HG03060 (cell line): ENCODE results near the gene CLCF1.

Experiments
- ATAC-seq: cut with Tn5 transposase; IDR thresholded peaks from one replicate; pipeline ENCODE4 v1.9.1; 2021; ENCODE audit warnings: low read depth, moderate number of reproducible peaks; ENCODE audit not compliant: unreplicated experiment

The CLCF1 gene

DNA sequence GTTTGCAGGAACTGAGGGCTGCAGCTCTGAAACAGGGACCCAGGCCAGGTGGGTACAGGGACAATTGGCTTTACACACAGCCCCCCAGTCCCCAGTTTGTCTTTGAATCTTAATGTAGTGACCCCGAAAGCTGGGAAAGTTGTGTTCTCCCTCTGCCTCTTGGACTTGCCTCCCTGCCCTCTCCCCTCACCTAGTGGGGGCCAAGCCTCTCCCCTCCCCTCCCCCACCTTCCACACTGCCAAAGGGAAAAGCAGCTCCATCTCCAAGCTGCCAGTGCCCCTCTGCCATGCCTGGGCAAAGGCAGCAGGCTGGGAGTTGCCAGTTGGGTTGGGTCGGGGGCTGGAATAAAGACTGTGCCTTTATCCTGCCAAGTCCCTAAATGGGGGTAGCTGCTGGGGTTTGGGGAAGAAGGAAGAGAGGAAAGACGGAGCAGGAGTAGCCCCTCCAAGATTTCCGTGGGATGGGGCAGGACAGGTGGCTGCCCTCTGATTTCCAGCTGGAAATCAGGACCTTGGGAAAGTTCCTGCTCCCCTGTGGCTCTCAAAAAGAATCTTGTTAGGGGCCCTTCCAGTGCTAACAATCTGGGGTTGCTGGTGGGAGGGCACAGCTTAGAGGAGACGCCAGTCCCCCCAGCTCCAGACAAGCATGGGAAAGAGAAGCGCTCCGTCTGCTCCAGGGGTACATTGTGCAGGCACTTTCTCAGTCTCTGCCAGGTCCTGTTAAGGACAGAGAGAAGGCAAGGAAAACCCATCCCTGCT lies 2.8 kb upstream of the CLCF1 start:
- ATAC-seq: no peak

DNA sequence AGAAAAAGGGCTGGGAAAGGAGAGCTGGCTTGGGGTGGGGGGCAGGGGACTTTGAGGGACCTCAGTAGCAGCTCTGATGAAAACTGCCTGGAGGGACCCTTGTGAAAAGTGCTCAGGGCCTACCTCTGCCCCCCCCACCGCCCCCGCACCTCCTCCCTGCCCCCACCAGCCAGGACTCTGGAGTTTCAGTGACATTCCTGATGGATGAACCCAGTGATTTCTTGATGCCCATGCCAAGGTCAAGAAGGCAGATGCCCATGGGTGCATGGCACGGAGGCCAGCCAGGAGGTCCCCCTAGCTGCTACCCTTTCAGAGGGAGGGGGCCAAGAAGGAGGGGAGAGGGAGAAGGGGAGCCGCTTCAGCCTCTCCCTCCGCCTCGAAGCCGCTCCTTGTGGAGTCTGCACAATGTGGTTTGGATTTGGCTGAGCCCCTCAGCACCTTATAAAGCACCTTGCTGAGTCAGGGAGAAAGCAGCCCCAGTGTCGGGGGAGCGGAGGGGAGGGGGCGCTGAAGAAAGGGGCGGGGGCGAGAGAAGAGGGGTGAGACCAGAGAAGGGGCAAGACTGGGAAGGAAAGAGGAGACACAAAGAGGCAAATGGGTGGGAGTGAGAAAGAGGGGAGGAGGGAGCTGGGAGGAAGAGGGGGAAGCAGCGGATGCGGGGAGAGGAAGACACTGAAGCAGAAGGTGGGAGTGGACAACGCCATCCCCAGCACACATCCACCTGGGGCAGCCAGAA lies 2.1 kb upstream of the CLCF1 start:
- no peak for ATAC-seq

DNA sequence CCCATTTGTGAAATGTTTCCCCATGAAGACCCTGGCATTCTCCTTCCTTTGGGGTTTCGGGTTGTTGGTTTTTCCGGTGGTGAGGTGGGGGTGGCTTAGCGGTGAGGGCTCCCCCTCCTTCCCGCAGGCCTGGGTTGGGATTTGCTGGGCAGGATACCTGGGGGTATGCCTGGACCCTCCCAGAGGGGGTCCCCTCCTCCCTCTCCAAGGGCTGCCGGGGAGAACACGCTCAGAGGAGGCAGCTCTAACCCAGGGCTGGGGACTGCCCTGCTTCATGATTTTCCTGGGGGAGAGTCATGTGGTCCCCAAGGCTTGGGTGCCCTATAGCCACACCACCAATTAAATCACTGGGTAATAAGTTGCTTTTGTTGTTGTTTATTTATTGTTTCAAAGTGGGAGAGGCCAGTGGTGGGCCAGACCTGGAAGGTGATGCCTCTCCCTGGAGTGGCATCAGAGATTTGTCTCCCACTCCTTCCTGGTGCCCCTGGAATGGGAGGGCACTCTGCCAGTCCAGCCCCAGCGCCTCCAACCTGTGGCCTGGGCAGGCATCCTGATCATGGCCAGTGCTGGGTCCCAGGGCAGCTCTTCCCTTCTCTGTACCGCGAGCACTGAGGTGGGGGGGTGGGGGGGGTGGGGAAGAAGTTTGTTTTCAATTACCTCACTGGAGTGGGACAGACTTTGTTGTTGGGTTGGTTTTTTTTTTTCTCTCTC lies 1.3 kb upstream of the CLCF1 start:
- no peak for ATAC-seq

DNA sequence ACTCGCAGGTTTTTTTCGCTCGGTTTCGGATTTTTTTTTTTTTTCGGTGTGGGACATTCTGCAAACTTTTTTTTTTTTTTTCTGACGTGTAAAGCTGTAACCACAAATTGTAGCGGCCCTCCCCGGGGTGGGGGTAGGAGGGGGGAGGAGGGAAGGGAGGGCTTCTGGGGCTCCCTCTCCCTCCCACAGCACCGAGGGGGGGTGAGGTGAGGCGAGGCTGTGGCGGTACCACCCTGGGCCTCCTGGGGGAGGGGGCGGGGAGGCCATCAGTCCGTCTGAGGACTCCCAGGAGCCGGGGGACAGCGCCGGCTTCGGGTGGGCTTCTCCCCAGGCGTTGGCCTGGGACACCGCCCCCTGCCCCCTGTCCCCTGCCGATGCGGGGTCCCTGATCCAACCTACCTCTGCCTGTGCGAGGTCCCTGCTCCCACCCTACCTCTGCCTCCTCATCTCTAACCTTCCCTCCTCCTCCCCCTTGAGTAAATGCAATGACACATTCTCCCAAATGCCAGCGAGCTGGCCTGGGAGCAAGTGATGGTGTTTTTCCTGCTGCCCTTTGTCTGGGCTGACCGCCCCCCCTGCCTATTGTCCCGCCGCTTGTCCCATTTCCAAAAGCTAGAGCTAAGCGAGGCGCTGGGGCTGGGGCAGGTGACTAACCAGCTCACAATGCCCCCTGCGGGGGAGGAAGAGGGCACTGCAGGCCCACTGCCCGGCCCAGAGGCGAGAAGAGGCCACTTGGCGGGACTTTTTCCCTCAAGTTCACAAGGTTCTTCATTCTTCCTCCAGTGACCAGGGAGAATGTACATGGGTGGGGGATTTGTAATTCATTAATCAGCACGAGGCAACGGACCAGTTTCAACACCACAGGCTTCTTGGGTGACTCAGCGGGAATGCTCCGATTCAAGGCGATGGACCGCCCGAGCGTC lies 511 bp upstream of the CLCF1 start:
- ATAC-seq: no peak

DNA sequence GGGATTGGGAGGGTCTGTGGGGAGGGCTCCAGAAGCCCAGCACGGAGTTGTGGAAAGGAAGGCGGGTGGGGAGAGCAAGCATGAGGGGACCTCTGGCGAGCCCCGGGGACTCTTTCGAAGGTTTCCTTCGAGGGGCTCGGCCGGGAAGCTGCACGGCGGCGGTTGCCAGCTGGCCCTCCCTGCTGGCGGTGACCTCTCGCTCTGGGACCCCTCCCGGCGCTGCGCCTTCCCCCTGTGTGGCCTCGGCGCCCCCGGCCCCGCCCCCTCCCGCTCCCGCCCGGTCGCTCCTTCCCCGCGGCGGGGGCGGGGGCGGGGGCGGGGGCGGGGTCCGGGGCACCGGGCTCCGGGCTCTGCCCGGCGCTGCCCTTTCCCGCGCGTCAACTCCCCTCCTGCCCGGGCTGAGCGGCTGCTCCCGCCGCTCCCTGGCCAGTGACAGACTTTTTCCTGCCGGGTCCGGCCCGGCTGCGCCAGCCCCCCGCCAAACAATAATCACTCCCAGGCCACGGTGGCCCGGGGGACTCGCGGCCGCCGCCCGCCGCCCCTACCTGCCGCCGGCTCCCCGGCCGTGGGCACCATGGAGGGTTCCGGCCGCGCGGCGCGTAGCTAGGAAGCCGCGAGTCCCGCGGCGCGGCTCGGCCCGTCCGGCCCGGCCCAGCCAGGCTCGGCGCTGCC lies 941 bp downstream of the CLCF1 start:
- no peak for ATAC-seq

DNA sequence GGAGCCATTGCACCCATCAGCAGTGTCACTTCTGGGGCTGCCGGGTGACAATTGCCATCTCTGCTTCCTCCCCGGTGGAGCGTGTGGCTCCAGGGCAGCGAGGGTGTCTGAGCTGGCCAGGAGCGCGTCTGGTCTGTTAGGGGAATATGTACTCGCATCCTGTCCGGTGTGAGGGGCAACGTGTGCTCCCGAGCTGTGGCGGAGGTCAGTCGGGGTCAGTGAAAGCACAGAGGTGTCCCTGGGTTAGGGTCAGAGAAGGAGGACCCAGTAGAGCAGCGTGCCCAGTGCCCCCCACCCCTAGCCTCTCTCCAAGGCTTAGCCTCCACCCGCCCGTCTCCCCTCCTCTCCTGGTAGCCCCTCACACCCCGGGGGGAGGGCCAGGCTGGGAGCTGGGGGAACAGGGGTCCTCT lies 1.5 kb downstream of the CLCF1 start:
- no peak for ATAC-seq

DNA sequence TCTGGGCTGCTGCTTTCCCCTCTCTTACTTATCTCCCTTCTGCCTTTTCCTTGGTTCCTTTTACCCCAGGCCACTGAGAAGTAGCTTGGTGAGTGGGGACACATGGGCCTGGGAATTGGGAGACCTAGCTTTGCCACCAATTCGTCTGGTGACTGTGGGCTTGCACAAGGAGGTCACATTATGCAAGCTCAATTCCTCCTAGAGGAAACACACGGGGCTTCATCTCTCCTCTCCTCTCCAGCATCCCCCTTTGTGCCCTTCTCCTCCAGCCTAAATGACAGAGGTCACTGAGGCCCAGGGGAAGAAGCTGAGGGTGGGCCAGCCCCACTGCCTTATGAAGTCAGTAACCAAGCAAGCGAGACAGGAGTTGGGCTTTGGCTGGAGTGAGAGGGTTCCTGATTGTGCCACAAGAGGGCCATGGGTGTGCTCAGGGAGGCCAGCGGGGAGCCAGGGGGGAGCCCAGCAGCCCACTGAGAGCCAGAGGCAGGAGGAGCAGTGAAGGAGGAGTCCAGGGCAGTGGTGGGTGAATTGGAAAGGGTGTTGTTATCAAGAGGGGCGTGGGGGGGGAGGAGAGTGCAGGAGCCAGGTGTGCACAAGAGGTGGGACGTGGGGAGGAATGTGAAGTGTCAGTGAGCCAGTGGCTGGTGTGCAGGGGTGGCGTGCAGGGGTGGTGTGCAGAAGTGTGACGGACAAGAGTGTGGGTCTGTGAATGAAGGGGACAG lies 2.0 kb downstream of the CLCF1 start:
- no peak for ATAC-seq

DNA sequence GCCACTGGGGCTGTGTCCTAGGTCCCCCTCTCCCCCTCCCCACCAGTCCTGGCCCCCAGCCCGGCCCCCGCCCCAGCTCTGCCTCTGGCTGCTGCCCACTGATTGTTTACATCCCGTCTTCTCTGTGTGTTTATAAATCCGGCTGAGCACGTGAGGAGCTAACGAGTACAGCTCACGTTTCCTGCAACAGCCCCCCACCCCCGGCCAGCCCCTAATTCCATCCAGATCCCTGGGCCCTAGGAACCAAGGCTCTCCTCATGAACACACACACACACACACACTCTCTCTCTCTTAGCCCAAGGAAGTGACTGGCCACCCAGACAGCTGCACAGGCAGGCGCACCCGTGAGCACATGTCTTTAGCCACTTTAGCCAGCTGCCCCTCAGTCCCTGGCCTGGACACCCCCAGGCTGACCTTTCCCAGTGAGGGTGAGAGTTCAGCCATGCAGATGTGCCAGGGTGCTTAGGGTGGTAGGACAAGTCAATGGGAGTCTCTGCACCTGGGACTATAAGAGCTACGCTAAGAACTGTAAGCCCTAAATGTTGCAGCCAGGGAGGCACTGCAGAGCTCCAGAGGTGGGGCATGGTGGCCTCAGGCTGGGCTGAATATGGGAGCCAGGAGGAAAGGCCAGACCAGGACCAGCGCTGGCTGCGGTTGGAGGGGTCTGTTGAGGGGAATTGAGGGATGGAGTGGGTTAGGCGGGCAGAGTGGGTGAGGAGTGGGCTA lies 2.9 kb downstream of the CLCF1 start:
- no peak for ATAC-seq

DNA sequence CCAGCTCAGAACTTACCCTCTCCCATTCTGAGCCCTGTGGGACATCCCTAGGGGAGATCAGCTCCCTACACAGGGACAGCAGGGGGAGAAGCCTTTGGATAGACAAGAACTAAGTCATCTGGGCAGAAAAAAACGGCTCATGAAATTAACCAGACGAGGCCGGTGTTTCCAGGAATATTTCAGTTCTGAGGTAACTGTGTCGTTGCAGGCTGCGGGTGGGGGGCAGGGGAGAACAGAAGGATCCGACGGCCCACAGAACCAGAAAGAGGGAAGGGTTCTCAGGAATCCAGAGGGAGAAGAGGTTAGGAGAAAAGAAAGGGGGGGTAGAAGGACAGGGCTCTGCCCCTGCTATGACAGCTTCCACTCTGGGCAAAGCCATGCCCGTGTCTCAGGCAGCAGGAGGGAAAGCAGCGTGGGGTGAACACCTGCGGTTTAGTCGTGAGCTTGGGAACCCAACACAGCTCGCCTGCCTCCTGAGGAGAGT lies 3.6 kb downstream of the CLCF1 start:
- ATAC-seq: no peak

DNA sequence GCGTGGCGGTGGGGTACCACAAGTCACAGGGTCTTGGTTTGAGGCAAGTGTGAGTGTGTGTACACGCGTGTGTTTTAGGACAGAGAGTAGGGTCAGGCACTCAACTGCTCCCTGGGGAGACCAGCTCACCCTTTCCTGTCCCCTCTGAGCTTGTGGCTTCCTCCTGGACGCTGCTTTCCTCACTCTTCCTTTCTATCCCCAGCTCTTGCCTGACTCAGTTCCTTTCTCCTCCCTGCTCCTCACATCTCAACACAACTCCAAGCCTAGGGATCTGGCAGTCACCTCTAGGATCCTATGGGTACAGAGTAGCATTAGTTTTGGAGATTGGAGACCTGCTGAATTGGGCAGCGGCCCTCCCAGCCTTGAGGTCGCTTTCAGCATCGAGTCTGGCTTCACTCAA lies 4.1 kb downstream of the CLCF1 start:
- ATAC-seq: no peak

DNA sequence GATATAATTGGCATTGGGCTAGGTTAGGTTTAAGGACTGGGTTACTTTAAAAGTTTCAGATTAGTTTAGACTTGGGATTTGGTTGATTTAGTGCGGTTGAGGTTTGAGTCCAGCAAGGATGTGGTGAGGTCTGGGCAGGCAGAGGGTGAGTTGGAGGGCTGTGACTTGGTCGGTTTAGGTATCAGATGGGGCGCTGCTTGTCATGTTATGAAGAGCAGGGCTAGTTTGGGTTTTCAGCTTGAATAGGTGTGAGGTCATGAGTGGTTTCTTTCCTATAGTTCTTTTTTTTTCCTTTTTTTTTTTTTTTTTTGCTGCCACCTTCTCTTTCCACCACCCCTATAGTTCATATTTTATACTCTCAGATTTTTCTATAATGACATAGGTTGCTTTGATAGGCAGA lies 4.8 kb downstream of the CLCF1 start:
- ATAC-seq: no peak

DNA sequence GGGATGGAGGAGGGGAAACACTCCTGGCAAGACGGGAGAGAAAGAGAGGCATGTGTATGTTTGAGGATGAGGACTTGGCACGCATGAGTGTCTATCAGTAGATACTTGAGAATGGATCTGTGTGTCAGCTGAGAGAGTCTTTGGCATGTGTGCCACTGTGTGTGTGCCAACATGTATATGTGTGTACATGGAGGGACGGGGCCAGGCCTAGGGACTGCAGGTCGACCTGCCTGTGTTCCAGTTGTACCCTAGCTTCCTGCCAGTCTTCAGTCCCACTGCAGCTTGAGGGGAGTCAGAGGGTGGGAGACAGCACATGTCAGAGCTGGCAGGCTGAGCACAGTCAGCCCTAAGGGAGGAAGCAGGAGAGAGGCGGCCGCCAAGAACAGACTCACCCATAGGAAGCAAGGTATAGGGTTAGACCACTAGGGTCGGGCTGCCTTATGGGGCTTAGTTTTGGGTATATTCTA lies 5.6 kb downstream of the CLCF1 start:
- ATAC-seq: no peak

DNA sequence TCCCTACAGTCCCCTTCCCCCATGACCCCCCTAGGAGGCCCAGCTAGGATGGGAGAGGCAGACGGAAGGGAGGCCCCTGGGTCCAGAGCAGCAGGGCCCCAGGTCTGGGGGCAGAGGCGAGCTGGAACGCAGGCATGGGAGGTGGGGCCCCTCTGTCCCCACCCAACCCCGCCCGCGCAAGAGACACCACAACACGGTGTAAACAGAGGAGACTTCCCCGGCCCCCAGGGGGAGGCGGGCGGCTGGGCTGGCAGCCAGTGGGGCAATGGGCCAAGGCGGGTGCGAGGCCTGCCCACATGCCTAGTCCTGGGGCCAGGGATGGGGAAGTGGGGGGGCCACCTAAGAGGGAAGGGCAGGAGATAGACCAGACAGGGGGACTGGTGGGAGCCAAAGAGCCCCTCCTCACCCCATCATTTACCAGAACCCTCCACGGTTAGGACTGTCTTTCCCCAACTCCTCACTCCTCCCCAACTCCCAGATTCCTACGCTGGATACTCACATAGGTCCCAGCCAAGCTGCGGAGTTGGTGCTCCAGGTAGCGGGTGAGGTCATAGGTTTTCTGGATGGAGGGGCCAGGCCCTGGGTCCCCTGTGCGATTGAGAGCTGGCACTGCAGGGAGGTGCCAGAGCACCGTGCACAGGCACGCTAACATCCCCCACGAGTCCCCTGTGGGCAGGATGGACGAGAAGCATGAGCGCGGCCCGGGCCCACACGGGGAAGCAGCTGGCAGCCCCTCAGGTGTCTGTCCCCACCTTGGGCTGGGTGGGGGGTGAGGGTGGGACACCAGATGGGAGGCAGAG lies 6.2 kb downstream of the CLCF1 start:
- ATAC-seq: no peak

DNA sequence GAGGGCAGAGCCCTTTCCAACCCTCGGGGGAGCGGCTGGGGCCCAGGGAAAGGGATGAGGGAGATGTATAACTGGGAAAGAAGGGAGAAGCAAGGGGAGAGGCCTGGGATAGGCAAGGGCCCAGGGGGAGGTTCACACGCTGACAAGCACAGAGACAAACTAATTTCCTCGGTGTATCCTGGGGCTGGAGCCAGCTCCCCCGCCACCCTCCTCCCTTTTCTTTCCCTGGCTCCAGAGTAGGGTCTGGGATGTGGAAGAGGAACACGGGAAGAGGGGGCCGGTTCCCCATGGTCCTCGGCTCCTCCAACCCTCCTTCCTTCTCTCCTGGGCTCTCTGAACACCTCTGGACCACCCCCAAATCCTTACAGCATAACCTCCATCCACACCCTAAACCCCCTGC lies 6.9 kb downstream of the CLCF1 start:
- no peak for ATAC-seq

DNA sequence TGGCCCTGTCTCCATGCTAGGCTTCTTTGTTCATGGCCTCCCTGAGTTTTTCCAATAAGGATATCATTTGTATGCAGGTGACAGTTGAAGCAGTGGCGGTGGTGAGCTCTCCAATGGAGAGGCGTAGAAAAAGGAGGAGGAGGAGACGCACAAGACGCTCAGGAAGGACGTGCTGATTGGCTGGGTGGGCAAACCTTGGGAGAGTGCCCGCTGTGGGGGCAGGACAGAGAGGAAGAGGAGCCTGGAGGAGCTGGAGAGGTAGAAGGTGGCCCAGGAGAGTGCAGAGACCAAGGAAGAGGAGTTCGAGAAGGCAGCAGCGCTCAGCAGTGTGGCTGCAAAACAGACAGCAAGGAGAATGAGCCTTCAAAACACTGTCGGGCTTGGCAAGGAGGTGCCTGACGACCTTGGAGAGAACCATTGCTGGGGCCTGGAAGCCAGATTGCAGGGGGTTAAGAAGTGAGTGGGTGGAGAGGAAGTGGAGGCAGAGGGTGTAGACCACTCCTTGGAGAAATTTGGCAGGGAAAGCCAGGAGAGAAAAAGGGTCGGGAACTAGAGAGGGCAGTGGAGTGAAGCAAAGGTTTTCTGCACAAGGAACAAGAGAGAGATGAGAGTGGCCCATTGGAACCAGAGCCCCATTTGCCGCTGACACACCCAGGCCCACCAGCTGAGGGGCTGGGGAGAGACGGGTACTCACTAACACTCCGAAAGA lies 7.5 kb downstream of the CLCF1 start:
- ATAC-seq: no peak

DNA sequence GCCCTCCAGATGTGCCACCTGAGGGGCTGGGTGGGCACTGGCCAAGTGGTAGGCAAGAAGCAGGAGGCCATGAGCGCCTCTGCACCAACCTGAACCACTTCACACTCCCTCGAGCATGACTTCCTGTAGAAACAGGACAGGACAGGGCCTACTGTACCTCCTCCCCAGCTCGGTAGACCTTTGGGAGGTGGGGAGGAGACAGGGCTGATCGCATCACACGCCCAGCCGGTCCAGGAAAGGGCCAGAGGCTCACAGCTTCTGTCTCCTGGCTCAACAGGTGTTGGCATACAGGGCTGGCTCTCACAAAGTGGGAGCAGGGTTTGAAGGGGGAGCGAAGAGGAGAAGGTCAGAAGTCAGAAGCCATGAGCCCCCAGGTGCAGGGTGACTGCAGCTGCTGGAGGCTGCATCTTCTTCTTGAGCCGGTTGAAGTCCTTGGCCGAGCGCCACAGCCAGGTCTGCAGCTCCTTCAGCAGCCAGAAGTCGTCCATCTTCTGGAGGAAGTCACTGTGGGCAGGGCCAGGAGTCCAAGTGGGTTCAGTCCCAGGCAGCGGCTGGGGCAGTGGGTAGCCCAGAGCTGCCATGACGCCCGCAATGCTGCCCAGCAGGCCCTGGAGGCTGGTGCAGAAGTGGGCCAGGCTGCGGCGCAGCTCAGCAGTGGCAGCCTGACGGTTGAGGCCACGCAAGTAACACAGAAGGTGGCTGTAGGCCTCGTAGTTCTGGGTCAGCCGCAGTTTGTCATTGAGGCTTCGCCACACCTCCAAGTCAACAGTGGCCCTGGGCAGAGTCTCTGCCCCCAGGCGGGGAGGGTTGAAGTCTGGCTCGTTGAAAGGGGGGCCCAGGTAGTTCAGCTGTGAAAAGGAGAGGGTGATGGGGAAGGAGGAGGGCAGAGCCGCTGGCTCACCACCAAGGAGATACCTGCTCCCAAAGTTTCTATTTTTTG lies 8.3 kb downstream of the CLCF1 start:
- no peak for ATAC-seq
